ENCODE measurements around the gene ARMH3.

The ARMH3 gene

GRCh38 chr10:102090772-102091171 is 34.8 kb upstream of the ARMH3 start:
- no peaks in the 10 kb centered on the region for H3K79me2 ChIP-seq (ENCODE audit: control insufficient read depth, insufficient read depth, low read length, poor library complexity)
- H3K36me3 ChIP-seq (ENCODE audit: control insufficient read depth in 1 of 2, insufficient read depth in 2 of 2, low read length in 2 of 2) = peaks cover 0 to 2% of the 10 kb centered on the region in 2 experiments
- H3K4me2 ChIP-seq (ENCODE audit: low read length) = no peak overlapping the region
- no peak overlapping the region for H4K8ac ChIP-seq (ENCODE audit: low read depth, low read length)
- no peak overlapping the region for H2BK5ac ChIP-seq (ENCODE audit: low read depth, low read length, poor library complexity)
- DNase-seq = no peak
- no peak overlapping the region for H3K4me3 ChIP-seq (ENCODE audit: low read depth, low read length)
- H3K27ac ChIP-seq (ENCODE audit: low read depth, low read length) = no peak overlapping the region
- H3K23ac ChIP-seq (ENCODE audit: low read length) = no peak overlapping the region
- H3K79me1 ChIP-seq (ENCODE audit: low read length) = no peaks in the 10 kb centered on the region
- no peak overlapping the region for H2AK5ac ChIP-seq (ENCODE audit: low read length)
- no peak overlapping the region for H4K12ac ChIP-seq (ENCODE audit: low read depth, low read length)
- no peaks in the 10 kb centered on the region for H3K27me3 ChIP-seq (ENCODE audit: insufficient read depth, low read length)
- H2BK120ac ChIP-seq (ENCODE audit: insufficient read depth, low read length, poor library complexity) = no peak overlapping the region
- no peak overlapping the region for H4K91ac ChIP-seq (ENCODE audit: low read depth, low read length)
- H3K18ac ChIP-seq (ENCODE audit: low read length) = no peak overlapping the region
- no peak overlapping the region for H3K9ac ChIP-seq (ENCODE audit: low read length)
- no peak overlapping the region for H3K4ac ChIP-seq (ENCODE audit: low read depth, low read length)
- no CpG with 5 or more reads among the region's 2 CpGs for WGBS (ENCODE audit: extremely low coverage, insufficient coverage, insufficient read length)
- no peak overlapping the region for H2AFZ ChIP-seq (ENCODE audit: insufficient read depth, low read length, poor library complexity)
- no peaks in the 10 kb centered on the region for H3K4me1 ChIP-seq (ENCODE audit: control insufficient read depth in 1 of 2, insufficient read depth in 2 of 2, low read length in 2 of 2)
- H3K9me3 ChIP-seq (ENCODE audit: insufficient read depth, low read depth, low read length) = no peaks in the 10 kb centered on the region
- H2BK12ac ChIP-seq (ENCODE audit: low read length) = no peak overlapping the region
- H3K14ac ChIP-seq (ENCODE audit: low read length) = no peak overlapping the region

- no peak overlapping the region for H2BK120ac ChIP-seq (ENCODE audit: insufficient read depth, low read length, poor library complexity)
- no peak overlapping the region for H4K12ac ChIP-seq (ENCODE audit: low read depth, low read length)
- H3K79me1 ChIP-seq (ENCODE audit: low read length) = no peaks in the 10 kb centered on the region
- H2BK12ac ChIP-seq (ENCODE audit: low read length) = no peak overlapping the region
- no peaks in the 10 kb centered on the region for H3K9me3 ChIP-seq (ENCODE audit: insufficient read depth, low read depth, low read length)
- no peak overlapping the region for H3K4me3 ChIP-seq (ENCODE audit: low read depth, low read length)
- WGBS (ENCODE audit: extremely low coverage, insufficient coverage, insufficient read length) = no CpG with 5 or more reads among the region's 8 CpGs
- H3K36me3 ChIP-seq (ENCODE audit: control insufficient read depth in 1 of 2, insufficient read depth in 2 of 2, low read length in 2 of 2) = no peaks in the 10 kb centered on the region
- no peak overlapping the region for H2BK5ac ChIP-seq (ENCODE audit: low read depth, low read length, poor library complexity)
- H3K14ac ChIP-seq (ENCODE audit: low read length) = no peak overlapping the region
- H4K8ac ChIP-seq (ENCODE audit: low read depth, low read length) = no peak overlapping the region
- H3K79me2 ChIP-seq (ENCODE audit: control insufficient read depth, insufficient read depth, low read length, poor library complexity) = no peaks in the 10 kb centered on the region
- no peak overlapping the region for H2AK5ac ChIP-seq (ENCODE audit: low read length)
- no peak overlapping the region for H3K18ac ChIP-seq (ENCODE audit: low read length)
- H2AFZ ChIP-seq (ENCODE audit: insufficient read depth, low read length, poor library complexity) = no peak overlapping the region
- no peaks in the 10 kb centered on the region for H3K4me1 ChIP-seq (ENCODE audit: control insufficient read depth in 1 of 2, insufficient read depth in 2 of 2, low read length in 2 of 2)
- H3K27me3 ChIP-seq (ENCODE audit: insufficient read depth, low read length) = no peaks in the 10 kb centered on the region
- H3K4ac ChIP-seq (ENCODE audit: low read depth, low read length) = no peak overlapping the region
- H3K9ac ChIP-seq (ENCODE audit: low read length) = no peak overlapping the region
- peak; percentile 70 to 71 for DNase-seq
- no peak overlapping the region for H4K91ac ChIP-seq (ENCODE audit: low read depth, low read length)
- no peak overlapping the region for H3K27ac ChIP-seq (ENCODE audit: low read depth, low read length)
- no peak overlapping the region for H3K4me2 ChIP-seq (ENCODE audit: low read length)
- no peak overlapping the region for H3K23ac ChIP-seq (ENCODE audit: low read length)
These were observed 30.2 kb upstream of the ARMH3 start for GRCh38 chr10:102086196-102086595.

DNA sequence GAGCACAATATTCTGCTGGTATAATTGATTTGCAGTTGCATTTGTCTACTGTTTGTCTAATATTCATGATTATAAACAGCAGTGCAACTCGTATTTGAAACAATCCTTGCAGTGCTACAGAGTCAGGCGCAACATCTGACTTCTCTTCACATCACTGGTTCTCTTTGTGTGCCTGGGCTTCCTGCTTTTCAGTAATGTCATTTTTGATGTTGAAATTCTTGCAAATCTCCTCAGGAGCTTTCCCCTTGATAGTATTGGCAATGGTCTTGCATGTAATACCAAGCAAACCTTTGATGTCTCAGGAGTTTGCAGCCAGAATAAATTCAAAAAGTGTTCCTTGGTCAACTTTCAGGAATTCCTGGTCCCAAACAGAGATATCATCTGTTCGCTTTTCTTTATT is 29.4 kb upstream of the ARMH3 start:
- WGBS (ENCODE audit: extremely low coverage, insufficient coverage, insufficient read length) = no CpG with 5 or more reads among the region's 3 CpGs
- Histone ChIP-seq H3K18ac (ENCODE audit: low read length) (no peak overlapping the region), H3K36me3 (ENCODE audit: control insufficient read depth in 1 of 2, insufficient read depth in 2 of 2, low read length in 2 of 2) (no peaks in the 10 kb centered on the region), H4K12ac (ENCODE audit: low read depth, low read length) (no peak overlapping the region), H4K8ac (ENCODE audit: low read depth, low read length) (no peak overlapping the region), H3K79me2 (ENCODE audit: control insufficient read depth, insufficient read depth, low read length, poor library complexity) (no peaks in the 10 kb centered on the region), H3K27me3 (ENCODE audit: insufficient read depth, low read length) (no peaks in the 10 kb centered on the region), H3K4me1 (ENCODE audit: control insufficient read depth in 1 of 2, insufficient read depth in 2 of 2, low read length in 2 of 2) (no peaks in the 10 kb centered on the region), H2BK12ac (ENCODE audit: low read length) (no peak overlapping the region), H2BK120ac (ENCODE audit: insufficient read depth, low read length, poor library complexity) (no peak overlapping the region), H3K23ac (ENCODE audit: low read length) (no peak overlapping the region), H3K9ac (ENCODE audit: low read length) (no peak overlapping the region), H3K27ac (ENCODE audit: low read depth, low read length) (no peak overlapping the region), H3K14ac (ENCODE audit: low read length) (no peak overlapping the region), H3K79me1 (ENCODE audit: low read length) (no peaks in the 10 kb centered on the region), H3K9me3 (ENCODE audit: insufficient read depth, low read depth, low read length) (no peaks in the 10 kb centered on the region), H2BK5ac (ENCODE audit: low read depth, low read length, poor library complexity) (no peak overlapping the region), H3K4me2 (ENCODE audit: low read length) (no peak overlapping the region), H3K4me3 (ENCODE audit: low read depth, low read length) (no peak overlapping the region), H4K91ac (ENCODE audit: low read depth, low read length) (no peak overlapping the region), H2AFZ (ENCODE audit: insufficient read depth, low read length, poor library complexity) (no peak overlapping the region), H2AK5ac (ENCODE audit: low read length) (no peak overlapping the region), H3K4ac (ENCODE audit: low read depth, low read length) (no peak overlapping the region)
- DNase-seq = no peak

DNA sequence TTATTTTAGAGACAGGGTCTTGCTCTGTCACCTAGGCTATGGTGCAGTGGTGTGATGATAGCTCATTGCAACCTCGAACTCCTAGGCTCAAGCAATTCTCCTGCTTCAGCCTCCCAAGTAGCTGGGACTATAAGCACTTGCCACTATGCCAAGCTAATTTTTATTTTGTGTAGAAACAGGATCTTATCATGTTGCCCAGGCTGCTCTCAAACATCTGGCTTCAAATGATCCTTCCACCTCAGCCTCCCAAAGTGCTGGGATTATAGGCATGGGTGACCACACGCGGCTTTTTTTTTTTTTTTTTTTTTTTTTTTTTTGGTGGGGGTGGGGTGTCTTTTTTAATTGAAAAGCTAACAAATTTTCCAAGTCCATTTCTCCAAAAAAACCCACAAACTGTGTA is 27.6 kb upstream of the ARMH3 start:
- no peak overlapping the region for H4K8ac ChIP-seq (ENCODE audit: low read depth, low read length)
- H3K79me1 ChIP-seq (ENCODE audit: low read length) = no peaks in the 10 kb centered on the region
- H3K36me3 ChIP-seq (ENCODE audit: control insufficient read depth in 1 of 2, insufficient read depth in 2 of 2, low read length in 2 of 2) = no peaks in the 10 kb centered on the region
- no peak for DNase-seq
- no peak overlapping the region for H3K4me2 ChIP-seq (ENCODE audit: low read length)
- no peak overlapping the region for H3K4ac ChIP-seq (ENCODE audit: low read depth, low read length)
- no peak overlapping the region for H3K4me3 ChIP-seq (ENCODE audit: low read depth, low read length)
- no peak overlapping the region for H2BK12ac ChIP-seq (ENCODE audit: low read length)
- no peak overlapping the region for H2AK5ac ChIP-seq (ENCODE audit: low read length)
- H3K79me2 ChIP-seq (ENCODE audit: control insufficient read depth, insufficient read depth, low read length, poor library complexity) = no peaks in the 10 kb centered on the region
- no CpG with 5 or more reads among the region's 3 CpGs for WGBS (ENCODE audit: extremely low coverage, insufficient coverage, insufficient read length)
- H2BK120ac ChIP-seq (ENCODE audit: insufficient read depth, low read length, poor library complexity) = no peak overlapping the region
- H3K27me3 ChIP-seq (ENCODE audit: insufficient read depth, low read length) = no peaks in the 10 kb centered on the region
- H3K14ac ChIP-seq (ENCODE audit: low read length) = no peak overlapping the region
- no peaks in the 10 kb centered on the region for H3K4me1 ChIP-seq (ENCODE audit: control insufficient read depth in 1 of 2, insufficient read depth in 2 of 2, low read length in 2 of 2)
- no peaks in the 10 kb centered on the region for H3K9me3 ChIP-seq (ENCODE audit: insufficient read depth, low read depth, low read length)
- no peak overlapping the region for H2AFZ ChIP-seq (ENCODE audit: insufficient read depth, low read length, poor library complexity)
- H3K18ac ChIP-seq (ENCODE audit: low read length) = no peak overlapping the region
- no peak overlapping the region for H4K91ac ChIP-seq (ENCODE audit: low read depth, low read length)
- no peak overlapping the region for H3K9ac ChIP-seq (ENCODE audit: low read length)
- H2BK5ac ChIP-seq (ENCODE audit: low read depth, low read length, poor library complexity) = no peak overlapping the region
- H3K27ac ChIP-seq (ENCODE audit: low read depth, low read length) = no peak overlapping the region
- H3K23ac ChIP-seq (ENCODE audit: low read length) = no peak overlapping the region
- no peak overlapping the region for H4K12ac ChIP-seq (ENCODE audit: low read depth, low read length)

Data from trophoblast cell (in vitro differentiated cells and primary cell).